ENCODE results near the gene AFF1.

DNA sequence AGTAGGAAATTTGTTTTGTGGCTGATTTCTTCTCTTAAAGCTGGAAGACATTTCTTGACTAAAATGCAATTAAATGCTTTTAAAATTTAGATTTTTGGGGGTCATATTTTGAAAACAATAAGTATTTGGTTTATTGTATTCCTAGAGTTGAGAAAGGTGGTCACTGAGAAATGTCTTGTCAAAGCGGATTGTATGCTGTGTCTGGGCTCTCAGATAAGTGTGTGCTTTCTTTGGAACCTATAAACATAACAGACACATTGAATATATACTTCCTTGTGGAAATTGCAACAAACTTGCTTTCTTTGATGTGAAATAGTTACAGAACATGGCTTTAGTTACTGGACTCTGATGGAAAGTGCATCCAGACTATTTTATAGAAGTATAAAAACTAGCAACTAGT is 75.4 kb downstream of the AFF1 start:
- TF ChIP-seq EZH2 (IDR thresholded peaks at IDR 0.05; ENCODE audit: insufficient read depth, poor library complexity, severe bottlenecking) (no peak), EZH2phosphoT487 (IDR thresholded peaks at IDR 0.05; ENCODE audit: insufficient read depth, low read depth) (no peak)

Data from GM23248 (cell line).